GM21786 (cell line): Measurements from ENCODE around the gene SGSM2.
"Not testable (repeated sequence)": the region's sequence is repeated elsewhere in the genome, so short reads cannot be mapped to it uniquely, and the experiment has no call there.

Experiments used
- ATAC-seq: cut with Tn5 transposase; IDR thresholded peaks from one replicate; pipeline ENCODE4 v1.9.1; 2021; ENCODE audit not compliant: unreplicated experiment

Gene SGSM2

DNA sequence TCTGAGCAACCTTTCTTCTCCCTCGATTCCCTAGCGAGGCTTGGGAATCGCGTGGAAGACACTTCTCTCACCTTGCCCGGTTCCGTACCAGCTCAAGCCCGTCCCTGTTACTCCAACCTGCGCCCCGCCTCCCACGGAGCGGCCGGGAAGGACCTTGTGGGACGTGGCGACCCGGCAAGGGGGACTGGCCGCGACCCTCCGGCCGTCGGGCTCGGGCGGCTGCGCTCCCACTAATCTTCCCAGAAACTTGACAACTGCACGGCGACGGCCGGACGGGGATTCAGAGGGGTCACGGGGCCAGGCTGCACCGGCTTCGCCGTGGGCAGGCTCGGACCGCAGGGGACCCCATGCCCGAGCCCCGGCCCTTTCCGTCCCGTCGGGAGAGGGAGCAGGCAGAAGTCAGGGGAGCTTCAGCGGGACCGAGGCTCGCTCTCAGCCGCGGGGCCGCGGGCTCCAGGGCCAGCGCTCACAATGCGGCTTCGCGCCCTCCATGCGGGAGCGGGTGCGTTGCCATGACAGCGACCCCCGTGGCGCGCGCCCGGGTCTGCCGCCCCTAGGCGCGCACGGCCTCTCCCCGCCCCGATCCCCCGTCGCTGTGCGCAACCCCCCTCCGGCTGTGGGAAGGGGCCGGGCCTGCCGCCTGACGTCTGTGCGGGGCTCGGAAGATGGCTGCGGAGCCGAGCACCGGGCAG lies at the start of gene SGSM2:
Gene SGSM2 (plus strand): TSS at position 650 of the 692 bp plus-strand sequence. CDS start 188 bp downstream, outside the sequence.
- no peak for ATAC-seq

DNA sequence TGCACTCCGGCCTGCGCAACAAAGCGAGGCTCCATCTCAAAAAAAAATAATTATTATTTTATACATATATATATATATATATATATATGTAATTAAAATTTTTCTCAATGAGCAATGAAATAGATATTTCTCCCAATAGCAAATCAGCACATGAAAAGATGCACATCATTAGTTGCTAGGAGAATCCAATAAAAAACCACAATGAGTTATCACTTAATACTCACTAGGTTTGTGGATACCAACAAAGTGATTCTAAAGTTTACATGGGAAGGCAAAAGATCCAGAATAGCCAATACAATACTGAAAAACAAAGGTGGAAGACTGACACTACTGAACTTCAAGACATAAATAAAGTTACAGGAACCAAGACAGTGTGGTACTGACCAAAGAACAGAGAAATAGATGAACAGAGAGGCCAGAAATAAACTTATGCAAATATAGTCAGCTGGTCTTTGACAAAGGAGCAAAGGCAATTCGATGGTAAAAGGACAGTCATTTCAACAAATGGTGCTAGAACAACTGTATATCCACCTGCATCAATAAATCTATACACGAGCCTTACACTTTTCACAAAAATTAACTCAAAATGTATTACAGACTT lies 47.3 kb upstream of the SGSM2 start:
- ATAC-seq, result no peak

GRCh38 chr17:2292100-2292499 lies 45.2 kb upstream of the SGSM2 start:
- ATAC-seq, result no peak

DNA sequence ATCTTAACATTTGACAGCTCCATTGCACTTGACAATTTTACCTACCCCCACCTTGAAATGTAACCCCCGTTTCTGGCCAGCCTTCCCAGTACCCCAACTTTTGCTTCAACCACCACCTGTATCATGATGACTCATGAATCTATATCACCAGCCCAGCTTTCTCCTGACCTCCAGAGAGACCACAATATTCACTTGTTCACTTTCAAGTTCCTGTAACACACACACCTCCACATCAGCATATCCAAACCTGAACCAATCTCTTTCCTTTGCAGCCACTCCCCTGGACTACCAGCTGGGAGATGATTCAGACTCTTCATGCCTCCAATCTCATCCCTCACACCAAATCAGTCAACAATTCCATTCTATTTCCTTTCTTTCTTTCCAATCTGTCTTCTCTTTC lies 41.7 kb upstream of the SGSM2 start:
- no peak for ATAC-seq

DNA sequence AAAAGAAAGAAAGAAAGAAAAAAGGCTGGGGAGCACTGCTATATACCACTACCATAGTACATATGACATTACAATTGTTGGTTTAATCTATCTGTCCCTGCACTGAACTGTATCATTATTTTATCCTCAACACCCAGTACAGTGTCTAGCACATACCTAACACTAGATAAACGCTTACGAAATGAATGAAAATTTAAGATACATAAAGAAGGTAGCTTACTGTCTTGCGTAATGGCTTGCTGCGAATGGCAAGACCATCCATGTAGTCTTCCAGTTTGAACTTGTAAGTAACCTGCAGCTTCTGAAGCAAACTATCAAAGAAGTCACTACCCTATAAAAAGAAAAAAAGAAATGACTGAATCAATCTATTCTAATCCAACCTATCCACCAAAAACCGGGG lies 40.3 kb upstream of the SGSM2 start:
- ATAC-seq, result no peak

- ATAC-seq, result no peak
Measured at GRCh38 chr17:2299136-2299535, 38.2 kb upstream of the SGSM2 start.

DNA sequence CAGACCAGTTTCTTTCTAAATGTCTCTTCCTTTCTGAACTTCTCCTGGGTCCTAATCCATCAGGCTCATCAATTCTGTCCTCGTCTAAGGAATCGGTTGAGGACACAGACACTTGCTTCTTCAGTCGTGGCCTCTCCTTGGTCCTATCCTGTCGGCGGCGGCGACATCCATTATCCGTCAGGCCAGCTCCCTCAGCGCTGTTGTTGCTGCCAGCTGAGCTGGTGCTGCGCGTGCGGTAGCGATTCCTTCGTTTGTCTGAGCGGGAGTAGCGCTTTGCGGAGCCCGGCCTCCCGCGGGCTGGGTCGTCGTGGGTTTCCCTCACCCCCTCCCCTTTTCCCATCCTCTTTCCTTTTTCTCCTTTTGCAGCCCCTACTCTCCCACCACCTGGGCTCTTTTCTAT lies 37.5 kb upstream of the SGSM2 start:
- no peak for ATAC-seq

DNA sequence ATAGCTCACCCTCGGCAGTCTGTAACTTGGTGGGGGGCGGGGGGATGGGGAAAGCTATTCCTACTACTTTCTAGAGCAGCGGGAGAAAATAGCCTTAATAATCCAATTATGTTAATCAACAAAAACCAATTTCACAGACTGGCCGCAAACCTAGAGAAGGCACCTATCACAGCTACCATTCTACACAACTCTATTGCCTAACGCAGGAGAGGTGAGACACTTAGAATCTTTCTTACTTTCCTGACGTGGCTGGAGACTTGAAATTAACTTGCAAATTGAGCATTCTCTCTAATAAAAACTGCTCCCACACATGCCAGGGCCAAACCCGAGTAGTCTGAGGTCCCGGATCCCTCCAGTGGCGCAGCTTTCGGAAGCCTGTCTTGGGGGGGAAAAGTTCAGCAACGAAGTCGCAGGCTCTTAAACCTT lies 34.5 kb upstream of the SGSM2 start:
- no peak for ATAC-seq

DNA sequence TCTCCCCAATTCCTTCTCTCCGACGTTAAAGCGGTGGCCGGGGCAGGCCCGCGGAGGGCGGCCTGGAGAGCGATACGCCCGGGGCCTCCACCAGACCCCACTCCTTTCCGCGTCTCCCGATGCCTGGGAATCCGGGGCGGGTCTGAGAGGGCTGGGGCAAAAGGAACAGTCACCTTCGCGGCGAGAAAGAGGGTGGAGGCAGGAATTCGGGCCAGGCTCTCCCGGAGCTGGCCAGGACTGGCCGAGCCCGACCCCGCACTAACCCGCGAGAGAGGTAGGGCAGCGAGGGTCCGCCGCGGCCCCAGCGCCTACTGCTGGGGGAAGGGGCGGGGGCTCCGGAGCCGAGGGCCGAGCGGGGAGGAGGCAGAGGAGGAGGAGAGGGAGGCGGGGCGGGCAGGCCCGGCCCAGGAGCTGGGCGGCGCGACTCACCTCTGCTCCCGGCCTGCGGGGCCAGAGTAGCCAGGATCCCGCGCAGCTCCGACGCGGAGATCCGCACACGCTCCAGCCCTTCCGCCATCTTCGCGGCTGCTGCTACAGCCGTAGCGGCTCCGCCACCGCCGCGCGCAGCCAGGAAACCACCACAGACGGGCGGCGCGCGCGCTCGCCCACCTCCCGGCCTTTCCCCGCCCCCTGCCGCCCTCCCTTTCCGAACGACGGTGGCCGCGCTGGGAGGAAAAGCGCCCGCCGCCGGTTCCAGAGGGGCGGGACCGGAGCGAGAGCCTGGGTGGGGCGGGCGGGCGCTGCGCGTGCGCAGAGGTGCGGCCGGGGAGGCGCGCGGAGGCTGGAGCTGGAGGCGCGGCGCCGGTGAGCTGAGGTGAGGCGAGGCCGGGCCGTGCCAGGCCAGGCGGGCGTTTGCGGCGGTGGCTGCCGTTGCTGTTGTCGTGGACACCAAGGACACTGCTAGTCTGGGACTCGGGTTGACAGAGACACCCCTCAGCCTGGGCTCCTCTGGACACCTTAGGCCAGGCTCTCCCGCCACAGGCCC lies 33.8 kb upstream of the SGSM2 start, which contains the start of the genes SMG6 and SRR:
Gene SMG6 (minus strand): TSS at position 582 of the 985 bp plus-strand sequence. CDS start 65 bp downstream, at position 517.
Gene SRR (plus strand): TSS at position 747 of the 985 bp plus-strand sequence. CDS start 11,611 bp downstream, outside the sequence.
- peak; percentile 82 for ATAC-seq

DNA sequence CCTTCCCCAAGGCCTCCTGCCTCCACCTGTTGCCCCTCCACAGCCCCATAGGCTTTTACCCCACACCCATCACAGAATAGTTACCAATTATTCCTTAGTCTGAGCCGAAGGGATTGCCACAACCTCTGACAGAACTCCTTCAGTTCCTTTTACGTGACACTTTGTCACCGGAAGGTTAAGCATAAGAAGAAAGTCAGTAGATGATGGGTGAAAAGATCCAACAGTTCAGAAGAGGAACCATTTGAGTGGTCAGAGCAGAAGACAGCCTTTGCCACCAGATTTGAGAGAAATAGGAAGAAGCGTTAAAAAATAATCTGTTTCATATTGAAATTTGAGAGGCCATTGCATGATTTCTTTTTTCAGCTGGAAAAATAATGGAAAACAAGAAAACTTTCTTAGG lies 32.4 kb upstream of the SGSM2 start:
- ATAC-seq, result no peak

DNA sequence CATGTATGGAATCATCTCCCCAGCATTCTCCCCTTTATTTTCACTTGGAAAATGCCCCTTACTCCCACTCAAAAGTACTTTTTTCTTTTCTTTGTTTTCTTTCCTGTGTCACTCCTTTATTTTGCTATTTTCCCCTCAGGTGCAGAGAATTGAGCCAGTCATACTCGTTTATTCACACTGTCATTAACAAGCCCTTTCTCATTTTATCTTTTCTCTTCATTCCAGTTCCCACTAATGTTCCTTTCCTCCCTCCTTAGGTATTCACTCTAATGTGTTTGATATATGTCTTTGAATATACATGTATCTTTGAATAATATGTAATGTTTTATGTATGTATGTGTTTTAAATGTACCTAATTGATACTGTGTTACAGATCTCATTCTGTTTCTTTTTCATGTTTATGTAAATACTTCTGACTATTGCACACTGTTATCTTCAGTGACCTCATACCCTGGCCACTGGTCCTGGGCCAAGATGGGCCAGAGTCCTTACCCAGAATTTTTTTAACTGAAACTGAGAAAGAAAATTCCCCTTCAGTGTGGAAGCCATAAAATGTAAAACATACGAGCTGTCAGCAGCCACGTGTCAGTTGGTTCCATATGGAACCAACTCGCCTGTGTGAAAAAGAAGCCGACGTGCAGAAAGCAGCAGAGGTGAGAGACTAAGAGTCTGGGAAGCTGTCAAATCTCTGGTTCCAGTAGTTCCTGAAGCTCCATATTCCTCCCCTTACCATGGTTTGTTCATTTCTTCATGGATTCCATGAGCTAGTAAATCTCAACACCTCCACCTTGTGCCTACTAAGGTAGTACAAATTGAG lies 27.8 kb upstream of the SGSM2 start:
- ATAC-seq, result no peak

- no peak for ATAC-seq
Measured at GRCh38 chr17:2312736-2313135, 24.6 kb upstream of the SGSM2 start.

DNA sequence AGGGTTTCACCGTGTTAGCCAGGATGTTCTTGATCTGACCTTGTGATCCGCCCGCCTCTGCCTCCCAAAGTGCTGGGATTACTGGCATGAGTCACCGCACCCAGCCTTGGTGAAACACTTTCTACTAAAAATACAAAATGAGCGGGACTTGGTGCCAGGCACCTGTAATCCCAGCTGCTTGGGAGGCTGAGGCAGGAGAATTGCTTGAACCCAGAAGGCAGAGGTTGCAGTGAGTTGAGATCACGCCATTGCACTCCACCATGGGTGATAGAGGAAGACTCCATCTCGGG lies 20.4 kb upstream of the SGSM2 start:
- not testable (repeated sequence) for ATAC-seq

DNA sequence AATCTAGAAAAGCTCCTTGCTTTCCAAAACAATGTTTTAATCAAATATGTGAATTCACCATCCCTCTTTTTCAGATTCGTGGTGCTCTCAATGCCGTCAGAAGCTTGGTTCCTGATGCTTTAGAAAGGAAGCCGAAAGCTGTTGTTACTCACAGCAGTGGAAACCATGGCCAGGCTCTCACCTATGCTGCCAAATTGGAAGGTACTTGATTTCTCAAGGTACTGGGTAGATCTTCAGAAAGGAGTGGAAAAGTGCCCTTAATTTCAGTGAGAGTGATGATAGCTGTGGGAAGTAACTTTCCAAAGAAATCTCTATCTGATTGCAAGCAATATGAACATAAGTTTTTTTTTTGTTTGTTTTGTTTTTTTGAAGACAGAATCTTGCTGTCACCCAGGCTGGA lies 19.5 kb upstream of the SGSM2 start:
- no peak for ATAC-seq

GRCh38 chr17:2319051-2319450 lies 18.2 kb upstream of the SGSM2 start:
- no peak for ATAC-seq

GRCh38 chr17:2321399-2321798 lies 15.9 kb upstream of the SGSM2 start:
- no peak for ATAC-seq

DNA sequence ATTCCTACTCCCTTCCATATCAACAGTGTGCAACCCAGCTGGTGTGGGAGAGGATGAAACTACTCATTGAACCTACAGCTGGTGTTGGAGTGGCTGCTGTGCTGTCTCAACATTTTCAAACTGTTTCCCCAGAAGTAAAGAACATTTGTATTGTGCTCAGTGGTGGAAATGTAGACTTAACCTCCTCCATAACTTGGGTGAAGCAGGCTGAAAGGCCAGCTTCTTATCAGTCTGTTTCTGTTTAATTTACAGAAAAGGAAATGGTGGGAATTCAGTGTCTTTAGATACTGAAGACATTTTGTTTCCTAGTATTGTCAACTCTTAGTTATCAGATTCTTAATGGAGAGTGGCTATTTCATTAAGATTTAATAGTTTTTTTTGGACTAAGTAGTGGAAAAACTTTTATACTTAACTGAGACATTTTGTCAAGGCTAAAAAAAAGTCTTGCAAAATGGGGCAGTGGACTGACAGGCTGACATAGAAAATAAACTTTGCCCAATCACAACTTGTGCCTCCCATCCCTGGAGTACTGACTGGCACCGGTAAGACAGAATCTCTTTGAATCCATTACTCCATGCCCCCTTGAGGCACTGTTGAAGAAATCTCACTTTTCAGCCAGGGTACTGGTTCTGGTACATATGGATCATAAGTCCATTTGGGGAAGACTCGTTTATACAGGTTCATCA lies 13.5 kb upstream of the SGSM2 start:
- no peak for ATAC-seq

DNA sequence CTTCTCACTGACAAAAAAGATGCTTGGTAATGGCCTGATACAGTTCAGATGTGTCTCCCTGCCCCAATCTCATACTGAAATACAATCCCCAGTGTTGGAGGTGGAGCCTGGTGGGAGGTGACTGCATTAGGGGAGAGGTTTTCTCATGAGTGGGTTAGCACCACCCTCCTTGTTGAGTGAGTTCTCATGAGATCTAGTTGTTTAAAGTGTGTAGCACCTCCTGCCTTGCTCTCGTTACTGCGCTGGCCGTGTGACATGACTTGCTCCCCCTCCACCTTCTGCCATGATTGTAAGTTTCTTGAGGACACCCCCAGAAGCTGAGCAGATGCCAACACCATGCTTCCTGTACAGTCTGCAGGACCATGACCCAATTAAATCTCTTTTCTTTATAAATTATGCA lies 6.0 kb upstream of the SGSM2 start:
- no peak for ATAC-seq

DNA sequence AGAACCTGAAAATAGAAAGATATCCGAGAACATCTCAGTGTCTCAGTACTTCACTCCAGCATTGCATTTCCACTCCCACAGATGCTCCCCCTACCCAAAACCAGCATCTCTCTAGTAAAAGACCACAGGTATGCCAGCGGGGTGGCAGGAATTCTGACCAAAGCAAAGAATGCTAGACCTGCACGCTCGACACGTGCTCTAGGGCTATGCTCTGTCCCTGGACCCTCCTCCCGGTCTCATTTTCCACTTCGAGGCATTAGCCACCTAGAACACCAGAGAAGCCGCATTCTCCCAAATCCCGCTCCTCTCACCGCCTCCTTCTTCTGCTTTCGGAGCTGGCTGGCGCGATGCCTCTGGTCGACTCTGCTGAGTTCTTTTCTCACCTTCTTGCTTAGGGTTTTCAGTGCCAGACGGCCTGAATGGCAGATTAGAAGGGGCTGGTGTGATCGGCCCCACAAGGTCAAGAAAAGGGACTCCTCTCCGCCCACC lies 1.5 kb upstream of the SGSM2 start:
- no peak for ATAC-seq

DNA sequence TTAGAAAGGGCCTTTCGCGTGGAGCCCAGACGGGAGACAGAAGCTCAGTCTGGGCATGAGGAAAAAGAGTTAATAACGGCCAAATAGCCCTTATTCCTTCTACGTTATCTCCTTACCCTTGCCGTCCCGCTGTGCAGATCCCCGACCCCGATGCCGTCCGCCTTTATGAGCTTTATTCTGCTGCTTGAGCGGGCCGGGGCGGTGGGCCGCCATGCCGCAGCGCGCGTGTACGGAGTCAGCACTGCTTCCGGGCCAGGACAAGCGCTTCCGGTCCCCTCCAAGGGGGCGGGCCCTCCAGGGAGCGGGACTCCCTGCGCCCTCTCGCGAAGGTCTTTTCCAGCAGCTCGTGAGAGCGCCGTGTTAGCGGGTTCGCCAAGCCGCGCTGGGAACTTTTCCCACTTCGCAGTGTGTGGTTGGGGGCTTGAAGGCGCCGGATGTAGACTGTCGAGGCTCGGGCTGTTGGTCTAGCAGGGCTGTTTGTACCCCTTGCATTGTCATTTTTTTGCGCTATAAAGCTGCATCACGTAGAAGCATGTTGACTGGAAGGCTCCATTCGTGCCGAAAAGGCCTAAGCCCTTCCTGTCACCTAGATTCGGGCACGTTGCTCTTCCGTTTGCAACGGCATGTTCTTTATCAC lies 968 bp upstream of the SGSM2 start, which contains the start of gene TSR1:
Gene TSR1 (minus strand): TSS at position 243 of the 637 bp plus-strand sequence. CDS start 30 bp downstream, at position 213.
- peak; percentile 83 for ATAC-seq
